Brain microvascular endothelial cell (primary cell): ENCODE results near the gene INSR.

ENCODE experiments used
- DNase-seq: peaks from one replicate; pipeline ENCODE4 v3.0.0-alpha.2; 2020
- H3K27ac ChIP-seq: fragments of 250-450 bp; sonication (Bioruptor Pico); 2 replicates; pipeline ENCODE4 v1.5.1; 2020; ENCODE audit warnings: mild to moderate bottlenecking, moderate library complexity
- H3K27me3 ChIP-seq: fragments of 250-450 bp; sonication (Bioruptor Pico); replicated peaks from 2 replicates; pipeline ENCODE4 v1.5.1; 2020; ENCODE audit warnings: mild to moderate bottlenecking
- H3K36me3 ChIP-seq: fragments of 250-450 bp; sonication (Bioruptor Pico); replicated peaks from 2 replicates; pipeline ENCODE4 v1.5.1; 2020; ENCODE audit warnings: mild to moderate bottlenecking
- H3K4me3 ChIP-seq: 2 replicates; pipeline ENCODE4 v1.5.1; 2011; ENCODE audit warnings: low read depth, mild to moderate bottlenecking, control low read depth, low read length, moderate library complexity
- CTCF ChIP-seq: IDR thresholded peaks from 2 replicates; pipeline ENCODE4 v1.5.1; 2011; ENCODE audit warnings: low read depth, mild to moderate bottlenecking, moderate library complexity, low read length, control low read depth, inconsistent platforms; ENCODE audit errors: missing control alignments
- in situ Hi-C: cut with HindIII; loops from 2 replicates; pipeline ENCODE4 v1.10.0; 2017; ENCODE audit warnings: low sequenced_read_pairs, low pct_ligation_motif_present

INSR gene

GRCh38 chr19:7130043-7130442 is 164.2 kb downstream of the INSR start:
- Histone ChIP-seq H3K4me3 (no peak overlapping the region), H3K27me3 (no peaks in the 10 kb centered on the region), H3K36me3 (no peaks in the 10 kb centered on the region), H3K27ac (no peak overlapping the region)
- in situ Hi-C loops = no loop called here
- no peak for DNase-seq
- no peak for TF ChIP-seq CTCF

GRCh38 chr19:7126132-7126531 is 168.1 kb downstream of the INSR start:
- H3K36me3 ChIP-seq = no peaks in the 10 kb centered on the region
- DNase-seq = no peak
- in situ Hi-C loops = no loop called here
- H3K4me3 ChIP-seq = no peak overlapping the region
- no peaks in the 10 kb centered on the region for H3K27me3 ChIP-seq
- TF ChIP-seq CTCF = no peak
- H3K27ac ChIP-seq = no peak overlapping the region

- Histone ChIP-seq H3K27me3 (no peaks in the 10 kb centered on the region), H3K36me3 (no peaks in the 10 kb centered on the region), H3K27ac (no peak overlapping the region), H3K4me3 (no peak overlapping the region)
- DNase-seq = no peak
- no peak for TF ChIP-seq CTCF
- in situ Hi-C loops = no loop called here
These were observed 169.0 kb downstream of the INSR start for GRCh38 chr19:7125221-7125620.

GRCh38 chr19:7124782-7125181 is 169.4 kb downstream of the INSR start:
- no peak for TF ChIP-seq CTCF
- no peaks in the 10 kb centered on the region for H3K27me3 ChIP-seq
- no peaks in the 10 kb centered on the region for H3K36me3 ChIP-seq
- in situ Hi-C loops = no loop called here
- no peak for DNase-seq
- no peak overlapping the region for H3K4me3 ChIP-seq
- H3K27ac ChIP-seq = no peak overlapping the region

GRCh38 chr19:7122701-7123100 is 171.5 kb downstream of the INSR start:
- H3K36me3 ChIP-seq = no peaks in the 10 kb centered on the region
- no peak for TF ChIP-seq CTCF
- H3K27ac ChIP-seq = no peak overlapping the region
- in situ Hi-C loops = no loop called here
- no peaks in the 10 kb centered on the region for H3K27me3 ChIP-seq
- no peak overlapping the region for H3K4me3 ChIP-seq
- no peak for DNase-seq

- Histone ChIP-seq H3K27me3 (no peaks in the 10 kb centered on the region), H3K4me3 (no peak overlapping the region), H3K36me3 (no peaks in the 10 kb centered on the region), H3K27ac (no peak overlapping the region)
- TF ChIP-seq CTCF = no peak
- in situ Hi-C loops = no loop called here
- DNase-seq = no peak
These were observed 173.7 kb downstream of the INSR start for GRCh38 chr19:7120499-7120898.
